PC-3 (cell line): ENCODE data around the gene HNRNPU. TPM values are rescaled to one million over a fixed set of nuclear protein-coding genes. Genes with fewer than 3 reads are reported as not detected.

ENCODE experiments used
- ATAC-seq: fragments of 200-7000 bp; cut with Tn5 transposase; 2 replicates; pipeline ENCODE4 v1.9.1; 2020; ENCODE audit warnings: mild to moderate bottlenecking, moderate library complexity
- BruUV-seq: library from RNA; stranded (reverse); fragments of 400-500 nt; replicated peaks from 2 replicates; lab custom pipeline; 2021; lab: Mats Ljungman, UMichigan
- CTCF ChIA-PET: fragments of 300-600 bp; sonication (Branson Sonifier 250); formaldehyde crosslinking; loops from one replicate; lab custom pipeline; 2022; ENCODE audit warnings: antibody characterized with exemption; lab: Charles Lee
- POLR2A ChIA-PET: fragments of 300-600 bp; sonication (Branson Sonifier 250); formaldehyde crosslinking; loops from one replicate; lab custom pipeline; 2022; ENCODE audit warnings: antibody characterized with exemption; ENCODE audit not compliant: unreplicated experiment; lab: Charles Lee
- DNase-seq: peaks from one replicate; pipeline ENCODE4 v3.0.0-alpha.2; 2015
- H2AFZ ChIP-seq: fragments of 300-600 bp; sonication (generic); 2 replicates; pipeline ENCODE4 v1.6.0; 2016; ENCODE audit warnings: antibody characterized with exemption, low read length
- H3F3A ChIP-seq: fragments of 300-600 bp; sonication (generic); one replicate; pipeline ENCODE4 v1.6.0; 2017; ENCODE audit warnings: antibody characterized with exemption, low read length, control low read depth, mild to moderate bottlenecking; ENCODE audit not compliant: unreplicated experiment
- H3K27ac ChIP-seq: fragments of 300-600 bp; sonication (generic); 2 replicates; pipeline ENCODE4 v1.5.1; 2016; ENCODE audit warnings: mild to moderate bottlenecking, low read length
- H3K27me3 ChIP-seq: fragments of 300-600 bp; sonication (generic); 2 replicates; pipeline ENCODE4 v1.6.1; 2016; ENCODE audit warnings: low read length, mixed read lengths
- H3K36me3 ChIP-seq: fragments of 300-600 bp; sonication (generic); 2 replicates; pipeline ENCODE4 v1.6.1; 2016; ENCODE audit warnings: low read depth, mixed run types, low read length, mixed read lengths
- H3K4me1 ChIP-seq: fragments of 300-600 bp; sonication (generic); 2 replicates; pipeline ENCODE4 v1.5.1; 2016; ENCODE audit warnings: low read length; ENCODE audit not compliant: insufficient read depth
- H3K4me2 ChIP-seq: fragments of 300-600 bp; sonication (generic); 2 replicates; pipeline ENCODE4 v1.6.0; 2016; ENCODE audit warnings: low read length
- H3K4me3 ChIP-seq: fragments of 300-600 bp; sonication (generic); 2 replicates; pipeline ENCODE4 v1.5.1; 2016; ENCODE audit warnings: mild to moderate bottlenecking, low read length, mixed read lengths
- H3K79me2 ChIP-seq: fragments of 300-600 bp; sonication (generic); 2 replicates; pipeline ENCODE4 v1.6.1; 2017; ENCODE audit warnings: low read length, mixed read lengths
- H3K9ac ChIP-seq: fragments of 300-600 bp; sonication (generic); 2 replicates; pipeline ENCODE4 v1.6.0; 2016; ENCODE audit warnings: mild to moderate bottlenecking, low read length
- H3K9me2 ChIP-seq: fragments of 300-600 bp; sonication (generic); replicated peaks from 2 replicates; pipeline ENCODE4 v1.6.1; 2016; ENCODE audit warnings: mixed run types, low read length, mixed read lengths
- H3K9me3 ChIP-seq: fragments of 300-600 bp; sonication (generic); 2 replicates; pipeline ENCODE4 v1.6.1; 2016; ENCODE audit warnings: low read length, mixed read lengths
- H4K20me1 ChIP-seq: fragments of 300-600 bp; sonication (generic); 2 replicates; pipeline ENCODE4 v1.6.1; 2016; ENCODE audit warnings: low read length, mixed read lengths
- CTCF ChIP-seq: fragments of 300-600 bp; sonication (generic); conservative IDR thresholded peaks from 2 replicates; pipeline ENCODE4 v1.5.1; 2017; ENCODE audit warnings: antibody characterized with exemption, low read depth, mild to moderate bottlenecking, low read length
- EZH2 ChIP-seq: fragments of 300-600 bp; sonication (generic); IDR thresholded peaks from one replicate; pipeline ENCODE4 v1.6.1; 2017; ENCODE audit warnings: antibody characterized with exemption, mild to moderate bottlenecking, low read length; ENCODE audit not compliant: unreplicated experiment
- EZH2phosphoT487 ChIP-seq: fragments of 300-600 bp; sonication (generic); IDR thresholded peaks from 2 replicates; pipeline ENCODE4 v1.6.1; 2018; ENCODE audit warnings: mild to moderate bottlenecking, antibody characterized with exemption, low read length, borderline replicate concordance
- intact Hi-C: fragments of 100-400 bp; cut with micrococcal nuclease; formaldehyde crosslinking; loops from 2 replicates; pipeline ENCODE4 v1.9.0; 2023
- total RNA-seq: library from RNA; depleted of rRNA; stranded (reverse); fragments of >200 nt; gene quantifications from 2 replicates; pipeline ENCODE4 v1.2.3, GENCODE V29; 2014

The HNRNPU gene
- total RNA-seq, 1 experiment from 2014 or later = 431 TPM

- CTCF ChIA-PET = no interaction called here
- Histone ChIP-seq H3K27ac (no peak overlapping the region), H3K79me2 (peaks cover 27% of the 10 kb centered on the region), H3K9ac (no peak overlapping the region), H3K4me2 (no peak overlapping the region), H4K20me1 (peaks cover 17% of the 10 kb centered on the region; the same call in 1 of the 2 replicates), H3K9me2 (no peaks in the 10 kb centered on the region), H3K4me3 (no peak overlapping the region), H2AFZ (no peak overlapping the region), H3K27me3 (no peaks in the 10 kb centered on the region), H3K36me3 (peaks cover 92% of the 10 kb centered on the region), H3K4me1 (no peaks in the 10 kb centered on the region), H3K9me3 (no peaks in the 10 kb centered on the region), H3F3A (peaks cover 14% of the 10 kb centered on the region)
- TF ChIP-seq EZH2phosphoT487 (no peak), EZH2 (no peak), CTCF (no peak)
- no TSS peak for BruUV-seq
- intact Hi-C loops = no loop called here
- DNase-seq (no peak), ATAC-seq (no peak)
- POLR2A ChIA-PET = interaction anchor here (0.6 kb wide), 1 partner anchor 167 kb away, joined by 4 read pairs; no protein-coding TSS in a partner anchor
Observed at GRCh38 chr1:244846653-244847052, 17.7 kb downstream of the HNRNPU start.

- DNase-seq (no peak), ATAC-seq (no peak)
- no peak overlapping the region for H2AFZ ChIP-seq
- POLR2A ChIA-PET = interaction anchor here (0.7 kb wide), 1 partner anchor 120 kb away, joined by 3 read pairs; no protein-coding TSS in a partner anchor
- TF ChIP-seq EZH2phosphoT487 (no peak), EZH2 (no peak), CTCF (no peak)
- no peaks in the 10 kb centered on the region for H3K9me3 ChIP-seq
- peaks cover 91% of the 10 kb centered on the region for H3K36me3 ChIP-seq
- H4K20me1 ChIP-seq = peaks cover 19% of the 10 kb centered on the region
- BruUV-seq = no TSS peak
- peaks cover 47% of the 10 kb centered on the region for H3K79me2 ChIP-seq
- no peak overlapping the region for H3K27ac ChIP-seq
- no peaks in the 10 kb centered on the region for H3K9me2 ChIP-seq
- CTCF ChIA-PET = no interaction called here
- intact Hi-C loops = no loop called here
- H3F3A ChIP-seq = peaks cover 13% of the 10 kb centered on the region
- no peaks in the 10 kb centered on the region for H3K4me1 ChIP-seq
- H3K27me3 ChIP-seq = no peaks in the 10 kb centered on the region
- H3K4me2 ChIP-seq = no peak overlapping the region
- no peak overlapping the region for H3K4me3 ChIP-seq
- no peak overlapping the region for H3K9ac ChIP-seq
Observed at GRCh38 chr1:244844155-244845121, 19.9 kb downstream of the HNRNPU start.
